Neuronal stem cell (in vitro differentiated cells): ENCODE results near the gene GRIA2. TPM values are rescaled to one million over a fixed set of nuclear protein-coding genes. Genes with fewer than 3 reads are reported as not detected.
"Not testable (repeated sequence)": the region's sequence is repeated elsewhere in the genome, so short reads cannot be mapped to it uniquely, and the experiment has no call there.

Experiments
- DNase-seq: peaks from one replicate; pipeline ENCODE4 v3.0.0-alpha.2; 2013; ENCODE audit warnings: low spot score
- H2AFZ ChIP-seq: one replicate; pipeline ENCODE4 v1.6.1; 2013; ENCODE audit warnings: mild to moderate bottlenecking, low read length, inconsistent platforms
- H2AK5ac ChIP-seq: 2 replicates; pipeline ENCODE4 v1.6.1; 2013; ENCODE audit warnings: low read depth, mild to moderate bottlenecking, inconsistent platforms, low read length, moderate library complexity, mixed read lengths
- H2BK120ac ChIP-seq: 2 replicates; pipeline ENCODE4 v1.6.1; 2013; ENCODE audit warnings: low read depth, mild to moderate bottlenecking, inconsistent platforms, low read length, moderate library complexity, mixed read lengths
- H2BK12ac ChIP-seq: one replicate; pipeline ENCODE4 v1.6.1; 2013; ENCODE audit warnings: low read length, inconsistent platforms
- H2BK15ac ChIP-seq: 2 replicates; pipeline ENCODE4 v1.6.1; 2013; ENCODE audit warnings: mild to moderate bottlenecking, low read length, inconsistent platforms, mixed read lengths
- H2BK5ac ChIP-seq: one replicate; pipeline ENCODE4 v1.6.1; 2013; ENCODE audit warnings: inconsistent platforms, mild to moderate bottlenecking, low read length, moderate library complexity
- H3K14ac ChIP-seq: one replicate; pipeline ENCODE4 v1.6.1; 2013; ENCODE audit warnings: low read length, inconsistent platforms
- H3K18ac ChIP-seq: 2 replicates; pipeline ENCODE4 v1.6.1; 2013; ENCODE audit warnings: low read length, inconsistent platforms
- H3K23ac ChIP-seq: 2 replicates; pipeline ENCODE4 v1.6.1; 2013; ENCODE audit warnings: low read depth, mild to moderate bottlenecking, mixed read lengths, low read length, inconsistent platforms; ENCODE audit not compliant: poor library complexity
- H3K27ac ChIP-seq: replicated peaks from 3 replicates; pipeline ENCODE4 v1.5.1; 2013; ENCODE audit warnings: low read length, inconsistent platforms
- H3K27me3 ChIP-seq, 3 experiments: 2 replicates each; pipeline ENCODE4 v1.6.1; 2013; ENCODE audit warnings: low read length in 3 of 3, mild to moderate bottlenecking in 2 of 3, inconsistent platforms in 1 of 3, low read depth in 1 of 3, mixed read lengths in 1 of 3, moderate library complexity in 1 of 3; ENCODE audit not compliant: control insufficient read depth in 3 of 3, insufficient read depth in 3 of 3
- H3K36me3 ChIP-seq, 2 donors: replicated peaks in 1 of 2; 2 replicates each; pipeline ENCODE4 v1.6.1; 2013; ENCODE audit warnings: low read length in 2 of 2; ENCODE audit not compliant: control insufficient read depth in 2 of 2, insufficient read depth in 2 of 2
- H3K4ac ChIP-seq: 2 replicates; pipeline ENCODE4 v1.6.1; 2013; ENCODE audit warnings: inconsistent platforms, mild to moderate bottlenecking, low read length, moderate library complexity
- H3K4me1 ChIP-seq, 2 donors: 1 replicate in 1 of 2; 2 replicates in 1 of 2; pipeline ENCODE4 v1.6.1; 2013; ENCODE audit warnings: low read length in 2 of 2, low read depth in 1 of 2; ENCODE audit not compliant: control insufficient read depth in 2 of 2, insufficient read depth in 1 of 2
- H3K4me2 ChIP-seq: one replicate; pipeline ENCODE4 v1.6.1; 2013; ENCODE audit warnings: mild to moderate bottlenecking, low read length, inconsistent platforms; ENCODE audit not compliant: insufficient read depth, poor library complexity, severe bottlenecking
- H3K4me3 ChIP-seq, 2 donors: 2 replicates each; pipeline ENCODE4 v1.5.1; 2013; ENCODE audit warnings: low read length in 2 of 2, mild to moderate bottlenecking in 2 of 2, inconsistent platforms in 1 of 2, moderate library complexity in 1 of 2
- H3K79me1 ChIP-seq: one replicate; pipeline ENCODE4 v1.6.1; 2013; ENCODE audit warnings: low read depth, mild to moderate bottlenecking, inconsistent platforms, low read length, moderate library complexity
- H3K9ac ChIP-seq: one replicate; pipeline ENCODE4 v1.6.1; 2013; ENCODE audit warnings: mild to moderate bottlenecking, low read depth, low read length, inconsistent platforms; ENCODE audit not compliant: poor library complexity
- H3K9me3 ChIP-seq, 2 donors: replicated peaks in 1 of 2; 2 replicates each; pipeline versions ENCODE3 to v1.6.1; 2013; ENCODE audit warnings: low read length in 2 of 2, mild to moderate bottlenecking in 2 of 2, inconsistent platforms in 1 of 2, low read depth in 1 of 2, mixed read lengths in 1 of 2, moderate library complexity in 1 of 2; ENCODE audit not compliant: control insufficient read depth in 2 of 2, insufficient read depth in 1 of 2
- H4K8ac ChIP-seq: one replicate; pipeline ENCODE4 v1.6.1; 2013; ENCODE audit warnings: low read depth, mild to moderate bottlenecking, inconsistent platforms, low read length, moderate library complexity
- H4K91ac ChIP-seq: one replicate; pipeline ENCODE4 v1.6.1; 2013; ENCODE audit warnings: low read length, low read depth, mild to moderate bottlenecking, inconsistent platforms; ENCODE audit not compliant: poor library complexity
- WGBS, 2 donors: extraction: QIAGEN DNeasy Blood & Tissue Kit; methylation state at CpG; one replicate each; pipeline ENCODE4 v1.1.7; 2013; ENCODE audit warnings: missing lambda C conversion rate in 2 of 2, mixed read lengths in 1 of 2; ENCODE audit not compliant: insufficient read length in 2 of 2, insufficient replicate concordance in 1 of 2; ENCODE audit errors: extremely low coverage in 2 of 2; 5-methylcytosine and 5-hydroxymethylcytosine counted together
- polyA plus RNA-seq, 2 experiments: library from polyadenylated mRNA; stranded (reverse); fragments of 200-250 nt; gene quantifications; one replicate each; pipeline ENCODE4 v1.2.3, GENCODE V29; 2013

Gene GRIA2
- 0.03 TPM for polyA plus RNA-seq (2013, experiment 1 of 2)
- 0.12 TPM for polyA plus RNA-seq (2013, experiment 2 of 2)

- Histone ChIP-seq H2AFZ (peak within 1 kb of the TSS; percentile 96), H2BK5ac (no peak within 1 kb of the TSS), H4K91ac (no peak within 1 kb of the TSS), H3K27ac (no peak within 1 kb of the TSS), H3K27me3 (peaks cover 11 to 36% (median 31%) of the 10 kb centered on the region in 3 experiments), H3K4me1 (peaks cover 10 to 12% of the 10 kb centered on the region in 2 donors), H3K36me3 (no peaks in the 10 kb centered on the region), H2BK15ac (no peak within 1 kb of the TSS), H3K4me2 (peak within 1 kb of the TSS; percentile 96), H4K8ac (no peak within 1 kb of the TSS), H3K9me3 (peaks cover 0 to 4% of the 10 kb centered on the region in 2 donors), H3K4ac (no peak within 1 kb of the TSS), H2AK5ac (no peak within 1 kb of the TSS), H3K18ac (no peak within 1 kb of the TSS), H3K23ac (peak within 1 kb of the TSS; percentile 80), H3K4me3 (peak within 1 kb of the TSS; percentile 52 to 83), H2BK12ac (no peak within 1 kb of the TSS), H2BK120ac (no peak within 1 kb of the TSS), H3K9ac (no peak within 1 kb of the TSS), H3K79me1 (no peaks in the 10 kb centered on the region), H3K14ac (no peak within 1 kb of the TSS)
- DNase-seq, result peak; percentile 80
- WGBS, 2 donors, result no CpG with 5 or more reads among the region's 57 CpGs
Observed at GRCh38 chr4:157220371-157220881, at the start of gene GRIA2. Gene GRIA2 (plus strand): TSS chr4:157220728. CDS start chr4:157221043, 315 bp downstream.

GRCh38 chr4:157172011-157172410 lies 48.5 kb upstream of the GRIA2 start:
- Histone ChIP-seq H4K8ac (no peak overlapping the region), H4K91ac (no peak overlapping the region), H2AFZ (no peak overlapping the region), H2BK120ac (no peak overlapping the region), H3K4me1 (no peaks in the 10 kb centered on the region), H2AK5ac (no peak overlapping the region), H3K23ac (no peak overlapping the region), H3K9ac (no peak overlapping the region), H3K4ac (no peak overlapping the region), H3K9me3 (no peaks in the 10 kb centered on the region), H2BK5ac (no peak overlapping the region), H2BK15ac (no peak overlapping the region), H3K14ac (no peak overlapping the region), H3K4me2 (no peak overlapping the region), H3K4me3 (no peak overlapping the region), H3K36me3 (no peaks in the 10 kb centered on the region), H3K27me3 (no peaks in the 10 kb centered on the region), H3K27ac (no peak overlapping the region), H2BK12ac (no peak overlapping the region), H3K18ac (no peak overlapping the region), H3K79me1 (no peaks in the 10 kb centered on the region)
- no peak for DNase-seq
- WGBS, 2 donors, result no CpG with 5 or more reads among the region's 3 CpGs

GRCh38 chr4:157180268-157180667 lies 40.3 kb upstream of the GRIA2 start:
- not testable (repeated sequence) for H2BK12ac ChIP-seq, H3K4me3 ChIP-seq, H3K9ac ChIP-seq, H3K27ac ChIP-seq, H3K18ac ChIP-seq, H2BK15ac ChIP-seq, H3K27me3 ChIP-seq, H3K9me3 ChIP-seq, H2AK5ac ChIP-seq, H2BK5ac ChIP-seq, H3K4me1 ChIP-seq, H4K91ac ChIP-seq, H3K36me3 ChIP-seq, DNase-seq, H3K79me1 ChIP-seq, H3K23ac ChIP-seq, H2AFZ ChIP-seq, H3K4ac ChIP-seq, H2BK120ac ChIP-seq, H3K4me2 ChIP-seq, H4K8ac ChIP-seq, H3K14ac ChIP-seq
- WGBS, 2 donors, result no CpG with 5 or more reads among the region's 14 CpGs

GRCh38 chr4:157184300-157184699 lies 36.2 kb upstream of the GRIA2 start:
- Histone ChIP-seq H2AK5ac (no peak overlapping the region), H3K36me3 (no peaks in the 10 kb centered on the region), H3K4ac (no peak overlapping the region), H2BK5ac (no peak overlapping the region), H2BK120ac (no peak overlapping the region), H3K9ac (no peak overlapping the region), H3K9me3 (peaks cover 0 to 2% of the 10 kb centered on the region in 2 donors), H3K27me3 (no peaks in the 10 kb centered on the region), H3K23ac (no peak overlapping the region), H4K8ac (no peak overlapping the region), H3K14ac (no peak overlapping the region), H2BK15ac (no peak overlapping the region), H3K79me1 (no peaks in the 10 kb centered on the region), H2AFZ (no peak overlapping the region), H3K4me2 (no peak overlapping the region), H3K27ac (no peak overlapping the region), H2BK12ac (no peak overlapping the region), H3K4me1 (peaks cover 0 to 2% of the 10 kb centered on the region in 2 donors), H3K4me3 (no peak overlapping the region), H4K91ac (no peak overlapping the region), H3K18ac (no peak overlapping the region)
- WGBS, 2 donors, result no CpG with 5 or more reads among the region's 1 CpG
- DNase-seq, result no peak
